Stimulated activated CD4-positive, alpha-beta T cell treated with anti-CD3 and anti-CD28 coated beads, Interleukin-2, amount 100 ng/mL, for 24 hours (primary cell): Measurements from ENCODE around the gene SUV39H2.
"Not testable (repeated sequence)": the region's sequence is repeated elsewhere in the genome, so short reads cannot be mapped to it uniquely, and the experiment has no call there.

Source experiments
- DNase-seq, 2 donors: peaks; one replicate each; pipeline ENCODE4 v3.0.0-alpha.2; 2020

SUV39H2 gene

GRCh38 chr10:14942147-14942949 is 63.7 kb downstream of the SUV39H2 start:
- not testable (repeated sequence) for DNase-seq

GRCh38 chr10:14942950-14943338 is 64.3 kb downstream of the SUV39H2 start:
- DNase-seq: not testable (repeated sequence)

GRCh38 chr10:14945108-14945507 is 66.4 kb downstream of the SUV39H2 start:
- no peak for DNase-seq

- no peak for DNase-seq
Measured at GRCh38 chr10:14947268-14947667, 68.6 kb downstream of the SUV39H2 start.

- DNase-seq: no peak
Measured at GRCh38 chr10:14949291-14949690, 70.6 kb downstream of the SUV39H2 start.

GRCh38 chr10:14952851-14953423 is 74.3 kb downstream of the SUV39H2 start:
- DNase-seq: no peak

GRCh38 chr10:14953424-14954000 is 74.8 kb downstream of the SUV39H2 start:
- DNase-seq: no peak
